ENCODE measurements around the gene CD1C. TPM values are rescaled to one million over a fixed set of nuclear protein-coding genes. Genes with fewer than 3 reads are reported as not detected.
"Not testable (repeated sequence)": the region's sequence is repeated elsewhere in the genome, so short reads cannot be mapped to it uniquely, and the experiment has no call there.

The CD1C gene
- total RNA-seq, 1 donor from 2014 or later: 6.7 TPM

GRCh38 chr1:158255656-158256055, 34.1 kb upstream of the CD1C start:
- Histone ChIP-seq H3K4me3 (no peak overlapping the region), H3K27me3 (peaks cover 4% of the 10 kb centered on the region), H3K27ac (no peak overlapping the region), H3K9me3 (no peaks in the 10 kb centered on the region), H3K36me3 (no peaks in the 10 kb centered on the region), H3K4me1 (no peaks in the 10 kb centered on the region)
- no peak for TF ChIP-seq CTCF (IDR thresholded peaks at IDR 0.05)
- intact Hi-C loops (cut with DNase I): no loop called here
- ATAC-seq (no peak), DNase-seq (no peak)

GRCh38 chr1:158256747-158257146, 33.0 kb upstream of the CD1C start:
- DNase-seq; H3K9me3 ChIP-seq; H3K4me3 ChIP-seq; ATAC-seq; intact Hi-C loops (cut with DNase I); H3K27ac ChIP-seq; H3K4me1 ChIP-seq; H3K36me3 ChIP-seq; H3K27me3 ChIP-seq: not testable (repeated sequence)

- no peaks in the 10 kb centered on the region for H3K9me3 ChIP-seq
- intact Hi-C loops (cut with DNase I): no loop called here
- no peaks in the 10 kb centered on the region for H3K4me1 ChIP-seq
- H3K36me3 ChIP-seq: no peaks in the 10 kb centered on the region
- no peak for TF ChIP-seq CTCF (IDR thresholded peaks at IDR 0.05)
- H3K4me3 ChIP-seq: no peak overlapping the region
- no peak for DNase-seq
- ATAC-seq: no peak
- no peak overlapping the region for H3K27ac ChIP-seq
- peaks cover 4% of the 10 kb centered on the region for H3K27me3 ChIP-seq
These were observed 31.8 kb upstream of the CD1C start for GRCh38 chr1:158257888-158258287.

GRCh38 chr1:158259117-158259516, 30.6 kb upstream of the CD1C start:
- DNase-seq (no peak), ATAC-seq (no peak)
- Histone ChIP-seq H3K36me3 (no peaks in the 10 kb centered on the region), H3K27ac (no peak overlapping the region), H3K27me3 (peaks cover 2% of the 10 kb centered on the region), H3K4me3 (no peak overlapping the region), H3K4me1 (no peaks in the 10 kb centered on the region), H3K9me3 (no peaks in the 10 kb centered on the region)
- intact Hi-C loops (cut with DNase I): no loop called here
- TF ChIP-seq CTCF (IDR thresholded peaks at IDR 0.05): no peak

GRCh38 chr1:158272681-158273080, 17.0 kb upstream of the CD1C start:
- Histone ChIP-seq H3K4me3 (no peak overlapping the region), H3K9me3 (no peaks in the 10 kb centered on the region), H3K27me3 (no peaks in the 10 kb centered on the region), H3K4me1 (no peaks in the 10 kb centered on the region), H3K36me3 (no peaks in the 10 kb centered on the region), H3K27ac (no peak overlapping the region)
- TF ChIP-seq CTCF (IDR thresholded peaks at IDR 0.05): no peak
- intact Hi-C loops (cut with DNase I): no loop called here
- DNase-seq (no peak), ATAC-seq (no peak)

GRCh38 chr1:158274797-158275196, 14.9 kb upstream of the CD1C start:
- Histone ChIP-seq H3K4me1 (no peaks in the 10 kb centered on the region), H3K4me3 (no peak overlapping the region), H3K36me3 (no peaks in the 10 kb centered on the region), H3K9me3 (no peaks in the 10 kb centered on the region), H3K27me3 (no peaks in the 10 kb centered on the region), H3K27ac (no peak overlapping the region)
- intact Hi-C loops (cut with DNase I): no loop called here
- no peak for TF ChIP-seq CTCF (IDR thresholded peaks at IDR 0.05)
- ATAC-seq (no peak), DNase-seq (no peak)

GRCh38 chr1:158282421-158282820, 7.3 kb upstream of the CD1C start:
- H3K4me1 ChIP-seq; intact Hi-C loops (cut with DNase I); DNase-seq; H3K27me3 ChIP-seq; H3K4me3 ChIP-seq; H3K36me3 ChIP-seq; H3K27ac ChIP-seq; H3K9me3 ChIP-seq; ATAC-seq: not testable (repeated sequence)
